ENCODE measurements around the gene HEY2.

The HEY2 gene

DNA sequence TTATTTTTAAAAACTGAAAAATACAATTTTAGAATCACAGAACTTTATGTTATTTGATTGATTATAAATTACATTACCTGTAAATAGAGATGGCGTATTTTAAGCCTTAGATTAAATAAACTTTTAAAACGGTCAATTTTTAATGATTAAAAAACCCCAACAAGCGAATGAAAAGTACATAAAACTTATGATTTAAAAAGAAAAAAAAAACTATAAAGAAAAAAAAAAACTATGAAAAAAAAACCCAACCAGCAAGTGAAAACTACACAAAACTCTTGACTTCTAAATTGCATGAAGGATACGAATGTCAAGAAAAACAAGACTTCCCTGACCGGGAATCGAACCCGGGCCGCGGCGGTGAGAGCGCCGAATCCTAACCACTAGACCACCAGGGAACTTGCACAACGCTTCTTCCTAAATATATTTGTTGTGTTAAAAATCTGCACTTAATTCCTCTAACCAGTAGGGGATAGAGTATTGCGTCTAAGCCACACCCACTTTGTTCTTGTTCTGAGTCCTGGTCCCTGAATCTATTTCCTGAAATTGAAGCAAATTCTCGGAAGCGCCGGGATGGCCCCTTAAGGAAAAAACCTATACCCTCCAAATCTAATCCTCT lies 30.6 kb downstream of the HEY2 start:
- H3K9me2 ChIP-seq (replicated peaks; ENCODE audit: control insufficient read depth, low read length) = no peaks in the 10 kb centered on the region
- peaks cover 9% of the 10 kb centered on the region; the same call in 1 of the 2 replicates for H3K36me3 ChIP-seq (ENCODE audit: control insufficient read depth, low read length)
- H4K20me1 ChIP-seq (ENCODE audit: control insufficient read depth, insufficient read depth, low read depth, low read length) = no peaks in the 10 kb centered on the region
- TF ChIP-seq EZH2phosphoT487 (IDR thresholded peaks at IDR 0.05; ENCODE audit: borderline replicate concordance, low read length) = no peak
- peak; percentile 10 for TF ChIP-seq CTCF (IDR thresholded peaks at IDR 0.05; ENCODE audit: low read depth, low read length, poor library complexity, severe bottlenecking)
- H3K4me2 ChIP-seq (ENCODE audit: low read length) = peak overlapping the region; percentile 78
- H3K79me2 ChIP-seq (ENCODE audit: control insufficient read depth, low read length) = peaks cover 34% of the 10 kb centered on the region
- no peaks in the 10 kb centered on the region for H3F3A ChIP-seq (ENCODE audit: control insufficient read depth, insufficient read depth)
- H3K4me1 ChIP-seq (ENCODE audit: control insufficient read depth, low read length) = peaks cover 27% of the 10 kb centered on the region
- peak overlapping the region; percentile 79 for H3K4me3 ChIP-seq (ENCODE audit: low read length)
- H3K9me3 ChIP-seq (ENCODE audit: control insufficient read depth, insufficient read depth, low read length) = no peaks in the 10 kb centered on the region
- peak overlapping the region; percentile 90 for H3K27ac ChIP-seq (ENCODE audit: low read depth, low read length)
- H3K27me3 ChIP-seq (ENCODE audit: control insufficient read depth, low read length) = peaks cover 5% of the 10 kb centered on the region; the same call in 1 of the 2 replicates

DNA sequence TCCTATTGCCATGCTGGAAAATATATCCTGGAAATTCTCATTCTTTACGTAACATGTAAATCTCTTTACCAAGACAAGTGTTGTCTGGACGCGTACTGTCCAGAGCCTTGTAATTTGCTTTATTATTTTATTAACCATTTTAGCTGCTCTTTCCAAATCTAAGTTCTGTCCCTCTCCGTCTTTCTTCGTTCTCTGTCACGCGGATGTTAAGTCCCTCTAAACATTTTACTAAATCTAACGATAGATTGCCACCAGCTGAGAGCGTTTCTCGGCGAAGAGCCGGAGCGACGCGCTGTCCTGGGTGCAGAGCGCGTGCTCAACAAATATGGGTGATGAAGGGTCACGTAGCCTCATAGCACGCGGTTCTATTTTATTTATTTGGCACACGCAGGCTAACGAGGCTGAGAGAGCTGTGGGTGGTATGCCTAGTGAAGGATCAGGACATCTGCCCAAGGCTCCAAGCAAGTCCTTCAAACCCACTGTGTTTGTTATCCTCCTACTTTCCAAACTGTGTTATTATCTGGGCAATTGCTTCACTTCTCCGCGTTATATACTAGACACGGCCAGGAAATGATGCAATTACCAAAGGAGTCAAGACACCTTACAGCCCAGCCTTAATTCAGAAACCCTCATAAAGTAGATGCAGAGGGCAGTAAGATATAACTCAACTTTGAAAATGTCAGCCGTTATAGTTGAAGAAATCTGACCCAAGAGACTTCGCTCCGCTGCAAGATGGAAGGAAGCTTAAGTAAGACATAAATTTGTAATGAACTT lies 31.3 kb downstream of the HEY2 start:
- Histone ChIP-seq H3K4me3 (ENCODE audit: low read length) (peak overlapping the region; percentile 79), H3K27ac (ENCODE audit: low read depth, low read length) (peak overlapping the region; percentile 90), H3K9me2 (replicated peaks; ENCODE audit: control insufficient read depth, low read length) (no peaks in the 10 kb centered on the region), H3K36me3 (ENCODE audit: control insufficient read depth, low read length) (peaks cover 10% of the 10 kb centered on the region), H3K79me2 (ENCODE audit: control insufficient read depth, low read length) (peaks cover 34% of the 10 kb centered on the region), H4K20me1 (ENCODE audit: control insufficient read depth, insufficient read depth, low read depth, low read length) (no peaks in the 10 kb centered on the region), H3K4me1 (ENCODE audit: control insufficient read depth, low read length) (peaks cover 27% of the 10 kb centered on the region), H3K4me2 (ENCODE audit: low read length) (peak overlapping the region; percentile 78), H3K9me3 (ENCODE audit: control insufficient read depth, insufficient read depth, low read length) (no peaks in the 10 kb centered on the region), H3K27me3 (ENCODE audit: control insufficient read depth, low read length) (no peaks in the 10 kb centered on the region), H3F3A (ENCODE audit: control insufficient read depth, insufficient read depth) (peaks cover 3% of the 10 kb centered on the region; the same call in 1 of the 2 replicates)
- TF ChIP-seq CTCF (IDR thresholded peaks at IDR 0.05; ENCODE audit: low read depth, low read length, poor library complexity, severe bottlenecking) (no peak), EZH2phosphoT487 (IDR thresholded peaks at IDR 0.05; ENCODE audit: borderline replicate concordance, low read length) (no peak)

DNA sequence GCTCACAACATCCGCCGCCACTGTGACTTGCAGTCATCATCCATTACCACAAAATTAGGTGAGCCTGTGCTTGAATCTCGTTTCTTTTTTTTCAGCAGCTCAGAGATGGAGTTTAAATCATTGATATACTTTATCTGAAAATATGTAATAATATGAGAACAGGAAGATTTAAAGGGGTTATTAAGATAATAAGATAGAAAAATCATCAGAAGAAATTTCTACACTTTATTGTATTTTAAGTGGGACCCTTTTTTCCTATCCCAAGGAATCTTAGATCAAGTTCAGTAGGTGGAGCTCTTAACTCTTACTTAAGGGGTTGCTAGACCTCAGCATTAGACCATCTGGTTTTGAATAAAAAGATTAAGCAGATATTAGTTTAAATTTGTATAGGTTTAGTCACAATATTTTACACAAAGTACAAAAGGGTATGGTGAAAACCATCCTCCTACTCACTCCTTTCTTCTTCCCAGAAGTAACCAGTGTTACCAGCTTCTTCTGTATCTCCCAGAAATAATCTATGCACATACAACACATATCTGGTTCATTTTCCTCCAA lies 32.0 kb downstream of the HEY2 start:
- Histone ChIP-seq H3K36me3 (ENCODE audit: control insufficient read depth, low read length) (peaks cover 16% of the 10 kb centered on the region), H3F3A (ENCODE audit: control insufficient read depth, insufficient read depth) (peaks cover 3% of the 10 kb centered on the region; the same call in 1 of the 2 replicates), H3K4me1 (ENCODE audit: control insufficient read depth, low read length) (peaks cover 27% of the 10 kb centered on the region), H3K79me2 (ENCODE audit: control insufficient read depth, low read length) (peaks cover 34% of the 10 kb centered on the region), H3K9me3 (ENCODE audit: control insufficient read depth, insufficient read depth, low read length) (no peaks in the 10 kb centered on the region), H3K9me2 (replicated peaks; ENCODE audit: control insufficient read depth, low read length) (no peaks in the 10 kb centered on the region), H3K4me3 (ENCODE audit: low read length) (peak overlapping the region; percentile 79), H3K27me3 (ENCODE audit: control insufficient read depth, low read length) (no peaks in the 10 kb centered on the region), H3K4me2 (ENCODE audit: low read length) (peak overlapping the region; percentile 78), H4K20me1 (ENCODE audit: control insufficient read depth, insufficient read depth, low read depth, low read length) (no peaks in the 10 kb centered on the region), H3K27ac (ENCODE audit: low read depth, low read length) (peak overlapping the region; percentile 90)
- TF ChIP-seq EZH2phosphoT487 (IDR thresholded peaks at IDR 0.05; ENCODE audit: borderline replicate concordance, low read length) (no peak), CTCF (IDR thresholded peaks at IDR 0.05; ENCODE audit: low read depth, low read length, poor library complexity, severe bottlenecking) (peak; percentile 54)
